NAMALWA (cell line): Measurements from ENCODE around the gene DGCR2.
"Not testable (repeated sequence)": the region's sequence is repeated elsewhere in the genome, so short reads cannot be mapped to it uniquely, and the experiment has no call there.

ENCODE experiments used
- DNase-seq: peaks from one replicate; pipeline ENCODE4 v3.0.0-alpha.2; 2015; ENCODE audit warnings: low spot score

The DGCR2 gene

DNA sequence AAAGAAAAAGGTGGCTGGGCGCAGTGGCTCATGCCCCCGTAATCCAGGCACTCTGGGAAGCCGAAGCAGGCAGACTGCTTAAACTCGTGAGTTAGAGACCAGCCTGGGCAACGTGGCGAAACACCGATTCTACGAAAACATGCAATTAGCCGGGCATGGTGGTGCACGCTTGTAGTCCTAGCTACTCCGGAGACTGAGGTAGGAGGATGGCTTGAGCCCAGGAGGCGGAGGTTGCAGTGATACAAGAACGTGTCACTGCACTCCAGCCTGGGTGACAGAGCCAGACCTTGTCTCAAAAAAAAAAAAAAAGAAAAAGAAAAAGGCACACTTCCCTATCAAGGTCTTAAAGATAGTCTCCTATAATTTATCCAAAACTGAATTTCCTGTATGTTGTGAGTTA is 39.4 kb downstream of the DGCR2 start:
- DNase-seq, result no peak

DNA sequence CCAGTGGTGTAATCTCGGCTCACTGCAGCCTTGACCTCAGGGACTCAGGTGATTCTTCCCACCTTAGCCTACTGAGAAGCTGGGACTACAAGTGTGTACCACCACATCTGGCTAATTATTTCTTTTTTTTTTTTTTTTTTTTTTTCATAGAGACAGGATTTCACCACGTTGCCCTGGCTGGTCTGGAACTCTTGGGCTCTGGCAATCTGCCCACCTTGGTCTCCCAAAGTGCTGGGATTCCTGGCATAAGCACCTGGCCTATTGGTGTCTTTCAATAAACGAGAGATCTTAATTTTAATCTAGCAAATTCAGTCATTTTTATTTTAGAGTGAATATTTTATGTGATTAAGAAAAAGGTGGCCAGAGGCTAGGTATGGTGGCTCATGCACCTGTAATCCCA is 40.1 kb downstream of the DGCR2 start:
- DNase-seq, result no peak

DNA sequence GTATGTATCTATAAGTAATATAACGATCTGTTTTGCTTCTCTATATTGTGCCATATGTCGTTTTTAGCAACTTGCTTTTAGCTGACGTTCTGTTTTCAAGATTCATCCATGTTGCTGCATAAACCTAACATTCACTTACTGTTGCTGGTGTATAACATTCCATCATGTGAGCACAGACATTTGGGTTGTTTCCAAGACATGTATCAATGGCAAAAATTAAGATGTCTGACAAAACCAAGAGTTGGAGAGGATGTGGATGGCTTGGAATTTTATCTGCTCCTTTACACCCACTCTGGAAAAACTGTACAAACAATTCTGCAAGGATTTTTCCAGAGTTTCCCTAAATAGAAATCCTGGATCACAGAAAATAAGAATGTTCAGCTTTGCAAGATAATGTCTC is 40.9 kb downstream of the DGCR2 start:
- no peak for DNase-seq

- no peak for DNase-seq
Observed at GRCh38 chr22:19080853-19081252, 41.4 kb downstream of the DGCR2 start.

- no peak for DNase-seq
Observed at GRCh38 chr22:19079691-19080090, 42.5 kb downstream of the DGCR2 start.

DNA sequence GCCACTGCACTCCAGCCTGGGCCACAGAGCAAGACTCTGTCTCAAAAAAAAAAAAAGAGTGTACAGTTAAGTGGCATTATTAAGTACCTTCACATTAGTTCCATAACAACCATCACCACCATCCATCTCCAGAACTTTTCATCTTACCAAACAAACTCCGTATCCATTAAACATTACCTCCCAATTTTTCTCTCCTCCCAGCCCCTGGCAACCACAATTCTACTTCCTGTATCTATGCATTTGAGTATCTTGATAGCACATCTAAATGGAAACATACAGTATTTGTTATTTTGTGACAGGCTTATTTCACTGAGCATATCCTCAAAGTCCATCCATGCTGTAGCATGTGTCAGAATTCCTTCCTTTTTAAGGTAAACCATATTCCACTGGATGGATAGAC is 46.8 kb downstream of the DGCR2 start:
- no peak for DNase-seq

GRCh38 chr22:19072853-19073252 is 49.4 kb downstream of the DGCR2 start:
- DNase-seq, result not testable (repeated sequence)

DNA sequence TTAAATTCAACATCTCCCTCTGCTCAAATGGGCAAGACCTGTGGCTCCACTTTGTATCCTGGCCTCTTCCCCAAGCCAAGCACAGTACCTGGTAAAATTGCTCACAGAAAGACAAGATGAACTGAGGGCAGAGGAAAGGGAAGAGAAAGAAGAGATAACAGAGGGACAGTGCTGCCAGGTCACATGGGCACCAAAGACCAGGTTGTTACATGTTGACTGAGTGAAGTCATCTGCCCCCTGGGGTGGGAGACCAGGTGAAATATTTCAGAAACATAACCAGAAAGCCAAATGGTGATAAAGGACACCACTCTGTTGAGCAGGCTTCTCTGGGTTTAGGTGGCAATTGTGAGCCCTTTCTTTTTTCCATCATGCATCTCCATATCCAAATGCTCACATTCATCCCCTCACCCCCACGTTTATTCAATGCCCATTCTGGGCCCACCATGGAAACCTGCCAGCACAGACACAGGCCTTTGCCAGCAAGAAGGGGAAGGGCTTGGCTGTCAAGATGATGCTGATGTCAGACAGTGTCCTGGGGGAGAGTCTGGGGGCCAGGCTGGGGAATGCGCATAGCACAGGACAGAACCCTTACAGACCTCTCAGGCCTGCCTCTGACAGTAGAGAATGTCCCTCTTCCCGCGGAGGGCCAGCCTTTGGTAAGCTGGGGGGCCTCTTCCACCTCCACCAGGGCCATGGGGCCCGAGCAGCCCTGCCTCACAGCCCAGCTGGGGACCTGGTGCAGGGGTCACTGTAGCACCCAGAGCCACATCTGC is 51.6 kb downstream of the DGCR2 start:
- DNase-seq, result no peak

- no peak for DNase-seq
Observed at GRCh38 chr22:19069451-19069850, 52.8 kb downstream of the DGCR2 start.

GRCh38 chr22:19068784-19069271 is 53.4 kb downstream of the DGCR2 start:
- no peak for DNase-seq

- no peak for DNase-seq
Observed at GRCh38 chr22:19067696-19068348, 54.4 kb downstream of the DGCR2 start.

GRCh38 chr22:19066531-19067271 is 55.5 kb downstream of the DGCR2 start:
- no peak for DNase-seq

DNA sequence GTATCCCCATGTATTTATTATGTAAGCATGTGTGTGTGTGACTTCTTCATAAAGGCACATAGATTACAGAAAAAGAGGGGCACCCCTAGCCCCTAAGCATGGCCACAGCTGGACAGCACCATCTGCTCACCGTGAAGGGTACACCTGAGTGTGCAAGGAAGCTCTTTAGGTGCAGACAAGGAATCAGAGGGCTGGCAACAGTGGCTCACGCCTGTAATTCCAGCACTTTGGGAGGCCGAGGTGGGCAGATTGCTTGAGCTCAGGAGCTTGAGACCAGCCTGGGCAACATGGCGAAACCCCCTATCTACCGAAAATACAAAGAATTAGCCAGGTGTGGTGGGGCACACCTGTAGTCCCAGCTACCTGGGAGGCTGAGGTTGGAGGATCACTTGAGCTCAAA is 56.3 kb downstream of the DGCR2 start:
- DNase-seq, result no peak

GRCh38 chr22:19065298-19065859 is 56.8 kb downstream of the DGCR2 start:
- no peak for DNase-seq

DNA sequence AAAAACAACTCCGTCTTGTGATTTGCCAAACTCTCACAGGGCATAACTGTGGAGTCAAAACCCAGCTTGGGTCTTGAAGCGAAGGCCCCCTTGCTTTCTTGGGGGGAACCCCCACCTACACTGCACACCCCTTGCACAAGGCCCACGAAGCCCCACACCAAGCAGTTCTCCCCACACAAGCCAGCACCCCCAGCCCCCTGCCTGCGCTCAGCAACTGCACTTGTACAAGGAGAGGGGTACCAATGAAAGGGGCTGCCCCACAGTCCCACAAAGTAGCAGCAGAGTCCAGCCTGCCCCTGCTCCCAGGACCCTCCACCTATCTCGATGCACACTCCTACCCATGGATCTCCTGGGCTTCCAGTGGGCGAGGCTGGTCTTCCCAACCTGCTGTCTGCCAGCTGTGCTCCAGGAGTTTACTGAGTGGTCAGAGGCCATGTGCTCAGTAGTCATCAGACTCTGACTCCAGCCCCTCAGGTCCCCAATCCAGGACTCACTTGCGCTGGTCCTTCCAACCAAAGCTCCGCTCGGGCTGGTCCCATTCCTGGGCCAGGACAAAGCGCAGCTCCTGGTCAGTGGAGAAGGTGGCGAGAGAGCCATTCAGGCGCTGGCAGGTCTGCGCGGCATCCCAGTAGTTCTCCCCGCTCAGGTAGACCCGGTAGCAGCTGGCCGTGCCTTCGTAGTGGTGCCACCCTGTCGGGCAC is 57.7 kb downstream of the DGCR2 start:
- no peak for DNase-seq

DNA sequence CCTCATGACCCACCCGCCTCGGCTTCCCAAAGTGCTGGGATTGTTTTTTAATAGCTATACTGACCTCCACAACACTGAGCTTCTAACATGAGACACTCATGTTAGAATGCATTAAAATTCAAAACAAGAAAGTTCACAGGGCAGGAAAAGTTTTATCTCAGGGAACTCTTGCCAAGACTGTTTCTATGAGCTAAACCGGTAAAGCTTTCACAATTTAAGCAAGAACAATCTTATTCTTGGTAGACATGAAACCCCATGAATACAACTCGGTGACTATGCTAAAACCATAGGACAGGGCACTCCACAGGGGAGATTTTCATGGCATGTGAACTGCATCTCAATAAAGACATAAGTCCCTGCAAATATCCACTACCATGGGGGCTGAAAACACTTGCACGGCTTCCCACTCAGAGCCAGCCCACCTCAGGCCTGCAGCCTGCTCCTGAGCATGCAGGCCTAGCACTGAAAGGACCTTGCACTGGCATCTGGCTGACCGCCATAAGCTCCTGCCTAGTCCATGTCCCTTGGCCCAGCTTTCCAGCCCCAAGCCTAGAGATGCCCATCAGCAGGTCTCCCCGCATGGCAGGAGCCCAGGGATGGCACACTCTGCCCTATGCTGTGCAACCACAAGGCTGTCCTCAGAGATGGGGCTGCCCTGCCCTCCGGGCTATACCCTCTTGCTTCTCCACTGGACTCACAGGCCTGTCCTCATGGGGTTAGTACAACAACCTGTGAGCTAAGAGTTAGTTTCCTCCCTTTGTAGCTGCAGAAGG is 58.4 kb downstream of the DGCR2 start:
- DNase-seq, result no peak

DNA sequence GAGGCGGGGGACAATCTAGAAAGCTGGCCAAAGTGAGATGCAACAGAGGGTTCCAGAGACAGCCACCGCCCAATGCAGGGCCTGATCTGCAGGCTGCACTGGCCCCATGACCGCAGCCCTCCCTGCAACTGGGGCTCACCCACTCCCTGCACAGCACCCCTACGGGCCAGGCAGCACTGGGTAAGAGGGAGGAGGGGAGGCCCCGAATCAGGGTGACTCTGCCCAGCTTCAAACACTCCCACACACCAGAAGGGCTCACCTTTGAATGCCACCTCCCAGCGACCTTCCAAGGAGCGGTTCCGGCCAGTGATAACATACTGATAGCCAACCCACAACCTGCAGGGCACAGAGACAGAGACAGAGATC is 59.3 kb downstream of the DGCR2 start:
- DNase-seq, result no peak

- no peak for DNase-seq
Observed at GRCh38 chr22:19062139-19062942, 59.9 kb downstream of the DGCR2 start.

DNA sequence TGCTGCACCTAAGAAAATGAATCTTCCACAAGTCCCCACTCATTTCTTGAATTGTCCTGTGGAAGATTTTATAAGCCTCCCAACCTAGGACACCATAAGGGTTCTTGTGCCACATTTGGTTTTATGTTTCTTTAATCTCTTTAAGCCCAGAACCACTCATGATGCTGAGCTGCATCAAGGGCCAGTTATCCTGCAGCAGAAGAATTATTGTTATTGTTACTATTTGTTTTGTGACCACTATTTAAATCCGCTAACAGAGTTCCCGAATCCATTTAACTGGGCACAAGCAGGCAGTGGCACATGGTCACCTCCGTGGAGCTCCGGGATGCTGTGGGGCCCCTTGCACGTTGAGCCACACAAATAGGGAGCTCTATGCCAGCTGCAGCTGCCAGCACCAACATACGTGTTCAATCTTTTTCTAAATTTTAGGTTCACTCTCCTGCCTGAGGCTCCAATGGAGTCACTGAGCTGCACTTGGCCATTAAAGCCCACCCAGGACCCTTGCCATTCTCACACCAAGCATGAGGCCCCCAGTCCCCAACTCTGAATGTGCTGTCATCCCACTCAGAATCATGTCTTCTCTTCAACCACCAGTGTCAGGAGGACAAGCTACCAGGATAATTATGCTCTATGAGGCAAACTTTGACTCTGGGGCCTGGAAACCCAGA is 60.6 kb downstream of the DGCR2 start:
- no peak for DNase-seq
